Kidney glomerular epithelial cell (primary cell): Measurements from ENCODE around the gene COLEC11.
"Not testable (repeated sequence)": the region's sequence is repeated elsewhere in the genome, so short reads cannot be mapped to it uniquely, and the experiment has no call there.

Experiments used
- DNase-seq: peaks from one replicate; lab custom pipeline; 2025; lab: John Stamatoyannopoulos, UW

The COLEC11 gene

DNA sequence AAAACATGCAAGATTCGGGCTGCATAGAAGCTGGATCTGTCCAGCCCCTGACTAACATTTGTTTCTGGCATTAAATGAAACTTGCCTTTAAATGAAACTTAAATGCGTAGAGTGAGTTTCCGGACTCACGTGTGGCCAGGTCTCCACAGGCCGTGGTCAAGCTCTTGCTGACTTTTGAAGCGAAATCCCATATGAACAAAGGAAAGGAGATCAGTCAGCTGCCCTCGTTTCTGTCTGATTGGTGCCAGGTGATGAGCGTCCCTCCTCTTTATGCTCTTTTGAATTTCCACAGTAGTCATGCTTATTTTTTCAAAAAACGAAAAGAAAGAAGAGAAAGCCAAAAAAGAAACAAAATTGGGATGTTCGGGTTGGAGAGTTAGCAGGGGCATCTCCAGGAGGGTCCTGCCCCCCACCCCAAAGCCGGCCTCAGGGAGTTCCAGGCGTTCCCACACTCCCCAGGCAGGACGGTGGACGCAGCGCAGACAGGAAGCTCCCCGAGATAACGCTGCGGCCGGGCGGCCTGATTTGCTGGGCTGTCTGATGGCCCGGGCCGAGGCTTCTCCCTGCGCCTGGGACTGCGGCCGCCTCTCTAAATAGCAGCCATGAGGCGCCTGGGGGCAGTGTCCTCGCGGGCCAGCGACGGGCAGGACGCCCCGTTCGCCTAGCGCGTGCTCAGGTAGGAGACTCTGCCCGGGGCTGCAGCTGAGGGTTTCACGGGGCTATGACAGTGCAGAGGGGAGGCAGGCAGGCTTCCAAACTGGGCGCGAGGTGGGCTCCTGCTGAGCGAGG is at the start of gene COLEC11:
Gene COLEC11, plus strand, starts transcription at position 620 of the 789 bp plus-strand sequence. CDS start 9,229 bp downstream, outside the sequence.
- no peak for DNase-seq

DNA sequence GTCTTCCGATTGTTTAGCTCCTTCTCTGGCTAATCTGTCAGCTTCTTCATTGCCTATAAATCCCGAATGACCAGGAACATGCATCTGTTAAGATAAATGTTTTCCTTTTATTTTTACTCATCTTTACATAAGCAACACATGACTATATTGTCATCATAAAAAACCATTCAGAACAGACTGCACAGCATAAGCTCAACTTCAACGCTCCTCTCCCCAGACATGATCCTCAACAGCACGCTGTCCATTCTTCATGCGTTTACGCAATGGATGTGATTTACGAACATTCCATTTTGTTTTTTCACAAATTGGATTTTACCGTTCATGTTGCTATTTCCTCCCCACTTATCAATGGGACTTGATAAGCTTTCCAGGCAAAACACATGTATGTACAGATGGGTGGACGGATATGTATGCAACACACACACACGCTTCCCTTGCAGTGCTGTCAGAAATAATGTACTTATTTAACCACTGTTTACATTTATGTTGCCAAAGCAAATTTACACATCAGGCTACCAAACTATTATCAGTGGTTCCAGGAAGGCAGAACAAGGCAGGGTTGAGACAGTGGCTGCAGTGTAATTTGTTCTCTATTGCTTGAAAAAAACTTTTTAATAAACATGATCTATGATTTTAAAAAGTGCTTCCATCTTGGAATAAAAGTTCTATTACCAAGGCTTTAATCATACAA is 49.0 kb upstream of the COLEC11 start:
- no peak for DNase-seq

DNA sequence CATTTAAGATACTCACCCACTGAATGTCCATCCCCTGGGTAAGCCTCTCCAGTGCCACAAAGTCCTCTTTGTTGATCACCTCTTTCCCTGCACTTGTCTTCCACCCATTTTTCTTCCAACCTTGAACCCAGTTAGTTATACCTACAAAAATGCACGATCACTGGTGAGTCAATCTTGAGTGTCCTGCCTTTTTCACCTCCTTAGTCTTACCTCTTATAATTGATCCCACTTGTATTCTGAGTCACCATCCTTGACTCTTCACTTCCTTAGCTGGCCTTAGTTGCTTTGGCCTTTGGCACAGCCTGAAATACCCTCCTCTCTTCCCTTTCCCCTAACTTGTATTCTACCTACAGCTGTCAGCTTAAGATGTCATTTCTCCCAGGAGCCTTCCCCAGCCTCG is 47.0 kb upstream of the COLEC11 start:
- no peak for DNase-seq

DNA sequence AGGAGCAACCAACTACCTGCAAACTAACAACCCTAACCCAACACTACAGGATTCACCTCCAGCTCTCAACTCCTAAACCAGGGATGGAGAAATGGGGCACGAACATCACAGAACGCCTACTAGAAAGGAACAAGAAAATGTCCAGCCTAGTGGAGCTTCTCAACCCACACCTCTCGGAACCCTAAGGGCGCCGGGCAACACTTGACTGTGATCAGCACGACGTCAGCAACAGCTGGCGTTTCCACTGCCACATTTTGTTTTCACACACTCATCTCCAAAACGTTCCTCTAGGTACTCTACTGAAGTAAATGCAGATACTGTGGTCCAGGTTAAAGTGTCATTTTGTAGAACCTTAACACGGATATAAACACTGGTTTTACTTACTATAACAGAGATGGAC is 41.0 kb upstream of the COLEC11 start:
- DNase-seq = no peak

DNA sequence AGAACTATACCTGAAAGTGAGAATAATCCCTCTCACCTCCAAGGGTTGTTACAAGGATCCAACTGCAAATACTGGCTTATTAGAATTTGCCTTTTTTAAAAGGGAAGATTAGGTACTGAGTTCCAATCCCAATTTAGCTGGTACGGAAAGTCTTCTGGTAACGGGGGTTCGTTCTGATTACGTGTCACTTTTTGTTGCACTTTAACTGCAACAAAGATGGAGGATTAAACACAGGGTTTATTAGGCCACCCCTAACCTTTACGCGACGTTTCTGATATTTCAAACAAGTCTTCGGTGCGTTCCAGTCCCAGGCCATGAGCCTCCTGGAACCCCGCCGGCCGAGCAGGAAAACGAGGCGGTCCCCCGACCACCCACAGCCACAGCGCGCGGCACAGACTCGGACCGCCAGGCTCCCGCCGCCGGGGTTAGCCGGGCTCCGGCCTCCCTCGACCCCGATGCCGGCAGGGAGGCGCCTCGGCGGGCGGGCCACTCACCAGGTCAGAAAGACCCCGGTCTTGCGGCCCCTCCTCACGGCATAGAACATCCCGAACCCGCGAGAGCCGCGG is 37.2 kb upstream of the COLEC11 start:
- no peak for DNase-seq

DNA sequence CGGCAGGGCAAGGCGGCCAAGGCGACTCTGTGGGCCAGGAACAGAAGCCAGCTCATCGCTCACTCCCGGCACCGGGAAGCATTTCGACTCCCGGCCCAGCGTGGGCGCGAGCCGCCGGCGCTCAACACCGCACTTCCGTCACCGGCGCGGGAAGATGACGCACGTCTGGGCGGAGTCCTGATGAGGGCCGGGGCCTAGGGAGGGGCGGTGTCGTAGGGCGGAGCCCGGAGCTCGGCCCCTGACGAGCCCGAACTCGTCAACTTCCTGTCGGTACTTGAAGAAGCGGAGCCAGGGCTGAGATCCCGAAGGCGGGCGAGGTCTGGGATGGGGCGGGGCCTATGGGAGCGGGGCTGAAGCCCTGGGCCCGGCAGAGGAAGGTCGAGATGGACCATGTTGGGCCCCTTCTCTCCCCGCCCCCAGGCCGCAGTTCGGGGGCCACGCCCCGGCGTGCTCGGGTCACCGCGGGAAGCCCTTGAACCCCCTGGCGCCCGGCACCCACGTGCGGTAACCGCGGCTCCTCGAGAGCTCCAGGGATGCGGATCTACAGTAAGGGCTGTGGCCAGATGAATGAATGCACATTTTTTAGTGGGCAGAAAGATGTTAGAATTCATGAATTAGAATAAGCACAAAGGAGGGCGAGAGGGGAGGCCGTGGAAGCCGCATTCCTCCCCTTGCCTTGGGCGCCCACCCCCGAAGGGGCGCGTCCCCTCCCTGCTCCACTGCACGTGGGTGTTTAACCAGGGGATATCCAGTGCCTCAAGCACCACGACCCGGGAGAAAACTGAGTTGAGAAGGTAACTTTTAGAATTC is 36.5 kb upstream of the COLEC11 start, which contains the start of gene RNASEH1:
Gene RNASEH1, minus strand, starts transcription at position 129 of the 810 bp plus-strand sequence. Its CDS starts 73 bp downstream, at position 56.
- DNase-seq = peak; percentile 93

DNA sequence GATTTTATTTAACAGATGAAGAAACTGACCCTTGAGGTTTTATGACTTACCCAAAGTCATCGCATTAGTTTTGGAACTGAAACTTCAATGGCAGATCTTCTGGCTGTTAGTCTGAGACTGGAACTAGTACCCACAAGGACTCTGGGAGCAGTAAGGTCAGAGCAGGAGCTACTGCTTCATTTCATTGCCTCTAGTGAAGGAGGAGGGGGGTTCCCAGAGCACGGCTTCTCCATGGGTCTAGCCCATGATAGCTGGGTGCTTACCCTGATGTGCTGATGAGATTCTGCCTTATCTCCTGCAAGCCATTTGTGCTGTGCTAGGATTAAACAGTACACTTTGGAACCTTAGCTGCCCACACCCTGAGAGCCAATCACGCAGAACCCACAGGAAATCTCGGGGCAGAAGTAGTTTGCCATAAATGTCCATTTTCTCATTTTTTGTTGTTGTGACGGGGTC is 31.4 kb upstream of the COLEC11 start:
- DNase-seq = no peak

DNA sequence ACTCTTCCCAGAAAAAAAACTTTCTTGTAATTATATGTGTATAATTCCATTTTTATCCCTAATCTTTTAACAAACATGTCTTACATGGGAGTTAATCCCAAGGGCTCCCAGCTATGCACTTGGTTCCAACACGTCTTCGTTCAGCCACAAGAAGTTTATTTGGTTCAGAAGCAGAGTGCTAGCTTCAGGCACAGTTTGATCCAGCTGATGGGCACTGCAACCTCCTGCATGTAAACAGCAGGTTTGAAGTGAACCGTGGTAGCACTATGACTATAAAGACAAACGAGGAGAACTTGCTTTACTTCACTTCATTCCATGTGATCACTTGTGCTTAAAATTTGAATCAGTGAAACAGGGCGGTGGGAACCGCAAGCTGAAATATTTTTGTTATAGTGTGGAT is 29.8 kb upstream of the COLEC11 start:
- no peak for DNase-seq

DNA sequence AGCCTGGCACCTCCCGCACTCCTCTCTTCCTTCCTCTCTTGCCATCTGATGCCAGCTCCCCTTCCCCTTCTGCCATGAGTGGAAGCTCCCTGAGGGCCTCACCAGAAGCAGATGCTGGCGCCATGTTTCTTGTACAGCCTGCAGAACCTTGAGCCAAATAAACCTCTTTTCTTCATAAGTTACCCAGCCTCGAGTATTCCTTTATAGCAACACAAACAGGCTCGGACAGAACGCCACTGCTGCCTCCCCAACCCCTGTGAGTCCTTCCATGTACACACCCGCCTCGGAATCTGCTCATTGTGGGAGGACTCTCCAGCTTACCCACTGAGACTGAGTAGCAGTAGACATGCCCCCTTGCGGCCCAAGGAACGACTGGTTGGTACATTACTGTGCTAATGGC is 28.1 kb upstream of the COLEC11 start:
- no peak for DNase-seq

DNA sequence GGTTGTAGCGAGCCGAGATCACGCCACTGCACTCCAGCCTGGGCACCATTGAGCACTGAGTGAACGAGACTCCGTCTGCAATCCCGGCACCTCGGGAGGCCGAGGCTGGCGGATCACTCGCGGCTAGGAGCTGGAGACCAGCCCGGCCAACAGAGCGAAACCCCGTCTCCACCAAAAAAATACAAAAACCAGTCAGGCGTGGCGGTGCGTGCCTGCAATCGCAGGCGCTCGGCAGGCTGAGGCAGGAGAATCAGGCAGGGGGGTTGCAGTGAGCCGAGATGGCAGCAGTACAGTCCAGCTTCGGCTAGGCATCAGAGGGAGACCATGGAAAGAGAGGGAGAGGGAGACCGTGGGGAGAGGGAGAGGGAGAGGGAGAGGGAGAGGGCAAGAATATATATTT is 25.3 kb upstream of the COLEC11 start:
- not testable (repeated sequence) for DNase-seq

DNA sequence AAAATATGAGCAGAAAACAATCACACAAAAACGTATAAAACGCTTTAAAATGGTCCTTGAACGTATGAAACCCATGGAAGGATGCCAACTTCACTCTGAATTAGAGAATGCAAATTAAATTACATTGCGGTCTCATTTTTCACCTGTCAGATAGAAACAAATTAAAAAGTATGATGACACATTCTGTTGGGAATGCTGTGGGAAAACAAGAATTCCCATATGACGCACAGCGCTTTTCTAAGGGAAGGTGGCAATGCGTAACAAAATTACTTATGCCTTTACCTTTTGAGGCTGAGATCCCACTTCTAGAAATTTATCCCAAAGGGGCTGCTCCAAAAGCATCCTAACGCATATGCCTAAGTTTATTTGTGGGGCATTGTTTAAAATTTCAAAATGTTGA is 23.6 kb upstream of the COLEC11 start:
- no peak for DNase-seq

DNA sequence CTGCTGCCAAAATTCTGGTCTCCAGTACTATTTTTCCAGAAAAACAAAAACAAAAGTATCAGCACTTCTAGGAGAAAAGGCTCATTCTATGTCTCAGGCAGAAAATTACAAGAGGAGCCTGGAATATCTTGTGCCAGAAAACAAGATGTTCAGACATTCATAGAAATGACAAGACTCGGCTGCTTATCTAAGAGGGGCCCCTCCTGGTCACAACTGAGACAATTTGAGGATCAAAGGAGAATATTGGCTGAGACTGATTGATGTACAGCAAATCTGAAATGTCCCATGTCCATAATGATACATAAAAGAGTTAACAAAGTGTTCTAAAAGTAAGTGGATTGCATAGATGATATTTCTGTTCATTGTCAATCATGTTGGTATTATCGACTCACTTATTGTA is 22.3 kb upstream of the COLEC11 start:
- no peak for DNase-seq

DNA sequence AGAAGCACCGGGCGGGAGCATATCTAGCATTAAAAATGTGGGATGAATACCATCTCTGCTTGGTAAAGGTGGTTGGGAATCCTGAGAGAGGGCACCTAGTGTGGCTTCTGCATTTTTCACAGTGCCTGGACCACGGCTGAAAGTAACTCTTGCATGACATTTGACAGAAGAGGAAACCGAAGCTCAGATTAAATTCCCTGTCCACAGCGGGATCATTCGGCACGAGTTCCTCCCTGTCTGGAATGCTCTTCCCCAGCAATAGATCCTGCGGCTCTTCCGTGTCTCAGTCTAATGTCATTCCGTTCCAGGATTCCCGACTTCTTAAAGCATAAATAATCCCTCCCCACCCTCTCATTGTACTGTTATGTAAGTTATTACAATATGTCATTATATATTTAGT is 20.8 kb upstream of the COLEC11 start:
- DNase-seq = no peak

DNA sequence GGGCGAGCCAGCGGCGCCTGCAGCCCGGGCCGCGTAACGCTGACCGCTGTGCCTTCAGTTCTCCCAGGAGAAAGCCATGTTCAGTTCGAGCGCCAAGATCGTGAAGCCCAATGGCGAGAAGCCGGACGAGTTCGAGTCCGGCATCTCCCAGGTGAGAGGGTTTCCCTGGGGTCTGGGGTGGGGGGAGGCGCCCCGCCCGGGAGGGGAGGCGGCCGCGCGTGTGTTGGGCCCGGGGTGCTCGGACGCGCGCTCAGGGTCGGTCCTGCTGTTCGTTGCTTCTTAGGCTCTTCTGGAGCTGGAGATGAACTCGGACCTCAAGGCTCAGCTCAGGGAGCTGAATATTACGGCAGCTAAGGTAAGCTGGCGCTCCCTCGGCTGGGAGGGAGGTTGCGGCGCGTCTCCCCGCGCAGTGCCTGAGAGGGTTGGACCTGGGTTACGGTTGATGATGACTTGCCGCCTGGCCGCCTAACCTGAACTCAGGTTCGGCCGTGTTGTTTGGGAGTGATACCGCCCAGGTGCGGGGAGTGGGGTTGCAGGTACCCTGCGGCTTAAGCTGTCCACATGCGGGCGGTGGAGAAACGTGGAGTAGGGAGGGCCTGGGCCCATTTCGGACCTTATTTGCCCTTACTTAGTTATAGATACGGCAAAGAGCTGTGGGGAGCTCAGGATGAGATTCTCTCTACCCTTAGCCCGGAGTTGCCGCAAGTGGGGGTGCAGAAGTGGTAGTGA is 19.2 kb upstream of the COLEC11 start:
- DNase-seq = no peak

DNA sequence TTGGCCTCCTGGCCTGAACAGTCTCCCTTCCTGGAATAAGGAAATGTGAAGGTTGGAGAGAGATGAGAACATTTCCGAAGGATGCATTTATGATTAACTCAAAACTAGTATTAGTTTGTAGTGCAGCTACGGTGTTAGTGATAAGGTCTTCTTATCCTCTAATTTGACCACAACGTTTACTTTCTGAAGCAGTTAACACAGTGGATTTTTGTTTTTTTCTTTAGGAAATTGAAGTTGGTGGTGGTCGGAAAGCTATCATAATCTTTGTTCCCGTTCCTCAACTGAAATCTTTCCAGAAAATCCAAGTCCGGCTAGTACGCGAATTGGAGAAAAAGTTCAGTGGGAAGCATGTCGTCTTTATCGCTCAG is 18.7 kb upstream of the COLEC11 start:
- DNase-seq = not testable (repeated sequence)

DNA sequence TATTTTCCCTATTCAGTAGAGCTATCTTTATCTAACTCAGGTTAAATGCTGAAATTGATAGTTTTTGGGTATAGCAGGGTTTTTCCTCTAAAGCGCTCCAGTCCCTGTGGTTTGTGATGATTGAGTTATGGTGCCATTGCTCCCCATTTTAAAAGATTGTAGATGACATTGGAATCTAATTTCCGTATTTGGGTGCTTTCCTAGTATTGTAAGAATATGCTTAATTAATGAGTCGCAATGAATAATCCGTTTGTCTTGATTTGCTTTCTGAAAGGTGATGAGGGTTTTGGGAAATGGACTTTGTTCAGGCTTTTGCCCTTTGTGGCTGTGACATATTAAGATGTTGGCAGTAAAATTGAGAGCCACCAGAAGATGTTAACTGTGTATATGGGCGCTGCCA is 15.9 kb upstream of the COLEC11 start:
- no peak for DNase-seq

DNA sequence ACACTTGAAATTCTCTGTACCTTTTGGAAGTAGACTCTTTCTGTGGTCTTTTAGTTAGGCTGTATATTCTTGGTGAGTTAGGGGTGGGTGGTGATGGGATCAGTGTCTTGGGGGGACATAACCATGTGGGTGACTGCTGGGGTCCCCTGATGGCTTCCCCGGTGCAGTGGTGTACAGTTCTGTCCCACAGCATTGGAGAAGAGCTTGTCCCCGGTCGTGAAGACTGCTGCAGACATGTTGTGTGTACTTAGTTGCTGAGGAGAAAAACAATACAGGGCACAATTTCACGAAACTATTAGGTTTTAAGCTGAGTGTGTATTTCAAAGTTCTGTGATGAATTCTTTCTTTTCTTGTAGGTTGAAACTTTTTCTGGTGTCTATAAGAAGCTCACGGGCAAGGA is 14.5 kb upstream of the COLEC11 start:
- no peak for DNase-seq

DNA sequence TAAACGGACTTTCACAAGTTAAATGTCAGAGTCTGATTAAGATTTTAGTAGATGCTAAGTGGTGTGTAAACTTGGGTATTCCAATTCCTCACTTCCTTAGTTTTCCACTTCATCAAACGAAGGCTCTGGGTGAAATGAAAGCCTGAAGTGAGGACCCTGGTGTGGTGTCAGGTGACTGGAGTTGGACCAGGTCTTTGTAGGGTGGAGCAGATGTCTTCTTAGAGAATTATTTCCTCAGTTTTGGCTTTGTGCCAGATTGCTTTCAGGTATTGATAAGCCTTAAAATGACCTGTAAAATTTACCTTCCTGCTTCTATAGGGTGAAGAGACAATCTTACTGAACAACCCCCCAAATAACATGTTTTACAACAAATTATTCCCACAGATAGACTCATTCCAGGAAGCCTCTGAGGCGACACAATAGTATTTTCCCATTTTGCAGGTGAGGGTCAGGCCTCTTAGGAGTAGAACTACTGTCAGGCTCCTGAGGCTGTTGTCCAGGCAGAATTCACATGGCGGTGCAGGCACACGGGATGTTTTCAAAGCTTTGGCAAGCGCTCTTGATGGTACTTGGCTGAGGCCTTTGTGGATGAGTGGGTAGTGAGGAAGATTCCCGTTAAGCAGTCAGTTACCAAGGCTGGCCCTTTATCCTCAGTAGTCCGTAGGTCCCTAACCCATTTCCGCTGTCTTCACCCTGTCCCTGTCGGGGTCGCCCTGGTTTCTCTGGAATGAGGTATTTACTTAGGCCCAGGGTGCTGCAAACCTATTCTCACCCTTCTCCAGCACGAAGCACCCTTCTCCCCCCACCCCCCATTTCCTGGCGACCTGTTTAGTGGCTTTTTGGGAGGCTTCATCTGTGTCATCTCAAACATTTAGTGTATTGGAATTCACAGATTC is 13.3 kb upstream of the COLEC11 start:
- peak; percentile 9 for DNase-seq

DNA sequence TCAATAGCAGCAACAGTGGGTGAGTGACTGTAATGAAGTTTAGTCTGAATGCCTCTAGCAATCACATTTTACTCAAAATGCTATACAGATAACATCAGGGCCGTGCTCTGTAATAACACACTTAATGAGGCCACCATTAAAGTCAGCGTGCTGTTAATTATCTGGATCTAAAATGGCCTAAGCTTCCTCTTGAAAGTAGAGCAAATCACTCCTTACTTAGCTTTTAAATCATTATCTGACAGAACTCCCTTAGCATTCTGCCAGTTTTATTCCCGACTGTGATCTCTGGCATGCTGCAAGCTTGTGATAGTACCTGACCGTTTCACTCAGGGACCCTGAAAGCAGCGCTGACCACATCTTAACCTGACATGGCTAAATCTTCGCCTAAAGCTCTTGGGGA is 10.8 kb upstream of the COLEC11 start:
- DNase-seq = no peak

DNA sequence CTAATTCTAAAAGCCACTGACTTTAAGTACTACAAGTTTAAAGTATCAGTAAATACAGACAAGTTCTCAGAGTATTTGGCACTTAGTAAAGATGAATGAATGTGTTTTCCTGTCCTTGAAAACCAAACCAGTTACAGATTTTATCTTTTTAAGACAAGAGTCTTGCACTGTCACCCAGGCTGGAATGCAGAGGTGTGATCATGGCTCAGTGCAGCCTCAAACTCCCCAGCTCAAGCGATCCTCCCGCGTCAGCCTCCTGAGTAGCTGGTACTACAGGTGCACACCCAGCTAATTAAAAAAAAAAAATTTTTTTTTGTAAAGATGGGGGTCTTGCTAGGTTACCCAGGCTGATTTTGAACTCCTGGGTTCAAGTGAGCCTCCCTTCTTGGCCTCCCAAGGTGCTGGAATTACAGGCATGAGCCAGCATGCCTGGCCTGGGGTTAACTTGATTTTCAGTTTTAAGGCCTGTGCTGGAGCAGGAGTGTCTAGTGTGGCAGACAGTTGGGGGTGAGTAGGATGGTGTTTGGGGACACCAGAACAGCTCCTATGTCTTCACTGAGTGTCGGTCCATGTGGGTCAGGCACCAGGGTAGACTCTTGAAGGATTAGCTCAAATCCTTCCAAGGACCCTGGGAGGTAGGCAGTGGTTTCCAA is 10.2 kb upstream of the COLEC11 start:
- no peak for DNase-seq
